ENCODE measurements around the gene FLAD1.

- TF ChIP-seq CTCF (conservative IDR thresholded peaks at IDR 0.05 in 1 of 2, IDR thresholded peaks at IDR 0.05 in 1 of 2; ENCODE audit: low read depth in 1 of 2, low read length in 2 of 2), result no peak
- no peak for TF ChIP-seq EZH2 (IDR thresholded peaks at IDR 0.05; ENCODE audit: low read length, missing control alignments)
Observed at GRCh38 chr1:155035936-155036335, 52.8 kb downstream of the FLAD1 start.

Measured in fibroblast of lung (primary cell).